PFSK-1 (cell line): ENCODE data around the gene CRIP1.

Experiments
- POLR2AphosphoS5 ChIP-seq: IDR thresholded peaks from 2 replicates; pipeline ENCODE4 v1.6.1; 2012; ENCODE audit warnings: low read depth, mild to moderate bottlenecking, control low read depth, low read length, moderate library complexity
- SIN3A ChIP-seq: IDR thresholded peaks from 2 replicates; pipeline ENCODE4 v1.6.1; 2012; ENCODE audit warnings: mild to moderate bottlenecking, low read length, moderate library complexity, borderline replicate concordance; ENCODE audit not compliant: insufficient read depth
- TAF1 ChIP-seq: IDR thresholded peaks from 2 replicates; pipeline ENCODE4 v1.6.1; 2012; ENCODE audit warnings: low read length, control low read depth, borderline replicate concordance; ENCODE audit not compliant: insufficient read depth
- TF ChIP-seq, protein P1 (sequence below), 2 experiments: IDR thresholded peaks; 2 replicates each; pipeline versions ENCODE4 v1.6.1 to v1.8.0; 2011 to 2012; ENCODE audit warnings: low read depth in 2 of 2, low read length in 2 of 2, control low read depth in 1 of 2, inconsistent platforms in 1 of 2, mild to moderate bottlenecking in 1 of 2, moderate library complexity in 1 of 2; ENCODE audit not compliant: insufficient read depth in 1 of 2

- TF ChIP-seq, protein P1, sequence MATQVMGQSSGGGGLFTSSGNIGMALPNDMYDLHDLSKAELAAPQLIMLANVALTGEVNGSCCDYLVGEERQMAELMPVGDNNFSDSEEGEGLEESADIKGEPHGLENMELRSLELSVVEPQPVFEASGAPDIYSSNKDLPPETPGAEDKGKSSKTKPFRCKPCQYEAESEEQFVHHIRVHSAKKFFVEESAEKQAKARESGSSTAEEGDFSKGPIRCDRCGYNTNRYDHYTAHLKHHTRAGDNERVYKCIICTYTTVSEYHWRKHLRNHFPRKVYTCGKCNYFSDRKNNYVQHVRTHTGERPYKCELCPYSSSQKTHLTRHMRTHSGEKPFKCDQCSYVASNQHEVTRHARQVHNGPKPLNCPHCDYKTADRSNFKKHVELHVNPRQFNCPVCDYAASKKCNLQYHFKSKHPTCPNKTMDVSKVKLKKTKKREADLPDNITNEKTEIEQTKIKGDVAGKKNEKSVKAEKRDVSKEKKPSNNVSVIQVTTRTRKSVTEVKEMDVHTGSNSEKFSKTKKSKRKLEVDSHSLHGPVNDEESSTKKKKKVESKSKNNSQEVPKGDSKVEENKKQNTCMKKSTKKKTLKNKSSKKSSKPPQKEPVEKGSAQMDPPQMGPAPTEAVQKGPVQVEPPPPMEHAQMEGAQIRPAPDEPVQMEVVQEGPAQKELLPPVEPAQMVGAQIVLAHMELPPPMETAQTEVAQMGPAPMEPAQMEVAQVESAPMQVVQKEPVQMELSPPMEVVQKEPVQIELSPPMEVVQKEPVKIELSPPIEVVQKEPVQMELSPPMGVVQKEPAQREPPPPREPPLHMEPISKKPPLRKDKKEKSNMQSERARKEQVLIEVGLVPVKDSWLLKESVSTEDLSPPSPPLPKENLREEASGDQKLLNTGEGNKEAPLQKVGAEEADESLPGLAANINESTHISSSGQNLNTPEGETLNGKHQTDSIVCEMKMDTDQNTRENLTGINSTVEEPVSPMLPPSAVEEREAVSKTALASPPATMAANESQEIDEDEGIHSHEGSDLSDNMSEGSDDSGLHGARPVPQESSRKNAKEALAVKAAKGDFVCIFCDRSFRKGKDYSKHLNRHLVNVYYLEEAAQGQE (IDR thresholded peaks at IDR 0.05; ENCODE audit: insufficient read depth in 1 of 2, low read depth in 2 of 2, low read length in 2 of 2), result no peak
- TF ChIP-seq POLR2AphosphoS5, result no peak
- TF ChIP-seq SIN3A, result no peak
- no peak for TF ChIP-seq TAF1
Observed at GRCh38 chr14:105528586-105529318, 42.1 kb downstream of the CRIP1 start.
